Brain microvascular endothelial cell (primary cell): ENCODE data around the gene EEIG2.
A peak's percentile ranks its signal among the peaks of the same experiment; 100 is the strongest.
"Not testable (repeated sequence)": the region's sequence is repeated elsewhere in the genome, so short reads cannot be mapped to it uniquely, and the experiment has no call there.

Experiments used
- DNase-seq: peaks from one replicate; pipeline ENCODE4 v3.0.0-alpha.2; 2020
- H3K27ac ChIP-seq: fragments of 250-450 bp; sonication (Bioruptor Pico); 2 replicates; pipeline ENCODE4 v1.5.1; 2020; ENCODE audit warnings: mild to moderate bottlenecking, moderate library complexity
- H3K27me3 ChIP-seq: fragments of 250-450 bp; sonication (Bioruptor Pico); replicated peaks from 2 replicates; pipeline ENCODE4 v1.5.1; 2020; ENCODE audit warnings: mild to moderate bottlenecking
- H3K36me3 ChIP-seq: fragments of 250-450 bp; sonication (Bioruptor Pico); replicated peaks from 2 replicates; pipeline ENCODE4 v1.5.1; 2020; ENCODE audit warnings: mild to moderate bottlenecking
- H3K4me3 ChIP-seq: 2 replicates; pipeline ENCODE4 v1.5.1; 2011; ENCODE audit warnings: low read depth, mild to moderate bottlenecking, control low read depth, low read length, moderate library complexity
- CTCF ChIP-seq: IDR thresholded peaks from 2 replicates; pipeline ENCODE4 v1.5.1; 2011; ENCODE audit warnings: low read depth, mild to moderate bottlenecking, moderate library complexity, low read length, control low read depth, inconsistent platforms; ENCODE audit errors: missing control alignments
- in situ Hi-C: cut with HindIII; loops from 2 replicates; pipeline ENCODE4 v1.10.0; 2017; ENCODE audit warnings: low sequenced_read_pairs, low pct_ligation_motif_present

The EEIG2 gene

GRCh38 chr1:108559215-108560186 is at the start of gene EEIG2:
TSS of gene EEIG2 (plus strand) at chr1:108560100. CDS start at chr1:108560429, 329 bp downstream.
- H3K36me3 ChIP-seq: no peaks in the 10 kb centered on the region
- H3K27ac ChIP-seq: peak within 1 kb of the TSS; percentile 18
- in situ Hi-C loops: no loop called here
- peak within 1 kb of the TSS; percentile 76 for H3K4me3 ChIP-seq
- no peaks in the 10 kb centered on the region for H3K27me3 ChIP-seq
- peak; percentile 83 for DNase-seq
- peak; percentile 46 for TF ChIP-seq CTCF

- Histone ChIP-seq H3K36me3 (no peaks in the 10 kb centered on the region), H3K27ac (no peak overlapping the region), H3K4me3 (no peak overlapping the region), H3K27me3 (no peaks in the 10 kb centered on the region)
- no peak for DNase-seq
- in situ Hi-C loops: no loop called here
- no peak for TF ChIP-seq CTCF
Observed at GRCh38 chr1:108511764-108512163, 48.1 kb upstream of the EEIG2 start.

GRCh38 chr1:108512239-108513043 is 47.5 kb upstream of the EEIG2 start:
- no peak for DNase-seq
- no peaks in the 10 kb centered on the region for H3K27me3 ChIP-seq
- no peak overlapping the region for H3K4me3 ChIP-seq
- peak; percentile 70 for TF ChIP-seq CTCF
- no peaks in the 10 kb centered on the region for H3K36me3 ChIP-seq
- in situ Hi-C loops: no loop called here
- no peak overlapping the region for H3K27ac ChIP-seq

- in situ Hi-C loops: no loop called here
- Histone ChIP-seq H3K36me3 (no peaks in the 10 kb centered on the region), H3K4me3 (no peak overlapping the region), H3K27me3 (no peaks in the 10 kb centered on the region), H3K27ac (no peak overlapping the region)
- TF ChIP-seq CTCF: no peak
- DNase-seq: no peak
Observed at GRCh38 chr1:108513044-108513415, 46.9 kb upstream of the EEIG2 start.

GRCh38 chr1:108513914-108514313 is 46.0 kb upstream of the EEIG2 start:
- H3K27ac ChIP-seq, in situ Hi-C loops, H3K36me3 ChIP-seq, DNase-seq, H3K4me3 ChIP-seq, H3K27me3 ChIP-seq: not testable (repeated sequence)

- DNase-seq, H3K27ac ChIP-seq, H3K4me3 ChIP-seq, H3K36me3 ChIP-seq, H3K27me3 ChIP-seq, in situ Hi-C loops: not testable (repeated sequence)
Observed at GRCh38 chr1:108517301-108517897, 42.5 kb upstream of the EEIG2 start.
